HEK293 (cell line): ENCODE results near the gene POLN.

ENCODE experiments used
- RBAK ChIP-seq: fragments of 450-650 bp; formaldehyde crosslinking; IDR thresholded peaks from 2 replicates; pipeline ENCODE4 v1.5.1; 2016; ENCODE audit warnings: missing biosample characterization, missing genetic modification characterization
- ZBTB20 ChIP-seq: fragments of 450-650 bp; formaldehyde crosslinking; IDR thresholded peaks from 2 replicates; pipeline ENCODE4 v1.5.1; 2016; ENCODE audit warnings: missing biosample characterization, missing genetic modification characterization
- ZNF16 ChIP-seq: fragments of 450-650 bp; formaldehyde crosslinking; IDR thresholded peaks from 2 replicates; pipeline ENCODE4 v1.5.1; 2016; ENCODE audit warnings: low read depth, missing biosample characterization, missing genetic modification characterization
- ZNF341 ChIP-seq: fragments of 450-650 bp; formaldehyde crosslinking; IDR thresholded peaks from 2 replicates; pipeline ENCODE4; 2016; ENCODE audit warnings: low read depth, missing biosample characterization, missing genetic modification characterization
- ZNF48 ChIP-seq: fragments of 450-650 bp; formaldehyde crosslinking; IDR thresholded peaks from 2 replicates; pipeline ENCODE4 v1.5.1; 2016; ENCODE audit warnings: missing biosample characterization, missing genetic modification characterization
- ZNF76 ChIP-seq: fragments of 450-650 bp; formaldehyde crosslinking; IDR thresholded peaks from 2 replicates; pipeline ENCODE4; 2016; ENCODE audit warnings: low read depth, missing biosample characterization, missing genetic modification characterization, borderline replicate concordance
- ZNF785 ChIP-seq: fragments of 450-650 bp; formaldehyde crosslinking; IDR thresholded peaks from 2 replicates; pipeline ENCODE4 v1.5.1; 2016; ENCODE audit warnings: missing biosample characterization, missing genetic modification characterization
- ZNF791 ChIP-seq: fragments of 450-650 bp; formaldehyde crosslinking; IDR thresholded peaks from 2 replicates; pipeline ENCODE4 v1.5.1; 2016; ENCODE audit warnings: missing biosample characterization, missing genetic modification characterization
- TF ChIP-seq, protein P1 (sequence below): fragments of 450-650 bp; formaldehyde crosslinking; IDR thresholded peaks from 2 replicates; pipeline ENCODE4 v1.5.1; 2016; ENCODE audit warnings: missing biosample characterization, missing genetic modification characterization
- TF ChIP-seq, protein P2 (sequence below): fragments of 450-650 bp; formaldehyde crosslinking; IDR thresholded peaks from 2 replicates; pipeline ENCODE4 v1.5.1; 2016; ENCODE audit warnings: missing biosample characterization, missing genetic modification characterization

DNA sequence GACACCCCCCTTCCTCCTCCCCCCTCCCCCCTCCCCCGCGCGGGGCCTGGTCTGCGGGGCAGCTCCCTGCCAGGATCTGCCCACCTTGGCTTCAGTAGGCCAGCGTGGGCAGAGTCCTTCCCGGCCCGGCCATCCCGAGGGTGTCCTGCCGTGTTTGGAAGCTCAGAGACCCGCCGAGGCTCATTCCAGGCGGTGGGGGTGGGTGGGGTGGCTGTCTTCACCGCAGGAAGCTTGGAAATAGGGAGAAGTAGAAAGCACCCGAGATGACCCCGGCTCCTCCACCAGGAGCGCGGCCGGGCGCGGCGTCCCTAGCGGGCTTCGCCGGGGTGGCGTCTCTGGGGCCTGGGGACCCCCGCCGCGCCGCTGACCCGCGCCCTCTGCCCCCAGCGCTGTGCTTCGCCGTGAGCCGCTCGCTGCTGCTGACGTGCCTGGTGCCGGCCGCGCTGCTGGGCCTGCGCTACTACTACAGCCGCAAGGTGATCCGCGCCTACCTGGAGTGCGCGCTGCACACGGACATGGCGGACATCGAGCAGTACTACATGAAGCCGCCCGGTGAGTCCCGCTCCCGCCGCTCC, 181.2 kb downstream of the POLN start:
- TF ChIP-seq, protein P1, sequence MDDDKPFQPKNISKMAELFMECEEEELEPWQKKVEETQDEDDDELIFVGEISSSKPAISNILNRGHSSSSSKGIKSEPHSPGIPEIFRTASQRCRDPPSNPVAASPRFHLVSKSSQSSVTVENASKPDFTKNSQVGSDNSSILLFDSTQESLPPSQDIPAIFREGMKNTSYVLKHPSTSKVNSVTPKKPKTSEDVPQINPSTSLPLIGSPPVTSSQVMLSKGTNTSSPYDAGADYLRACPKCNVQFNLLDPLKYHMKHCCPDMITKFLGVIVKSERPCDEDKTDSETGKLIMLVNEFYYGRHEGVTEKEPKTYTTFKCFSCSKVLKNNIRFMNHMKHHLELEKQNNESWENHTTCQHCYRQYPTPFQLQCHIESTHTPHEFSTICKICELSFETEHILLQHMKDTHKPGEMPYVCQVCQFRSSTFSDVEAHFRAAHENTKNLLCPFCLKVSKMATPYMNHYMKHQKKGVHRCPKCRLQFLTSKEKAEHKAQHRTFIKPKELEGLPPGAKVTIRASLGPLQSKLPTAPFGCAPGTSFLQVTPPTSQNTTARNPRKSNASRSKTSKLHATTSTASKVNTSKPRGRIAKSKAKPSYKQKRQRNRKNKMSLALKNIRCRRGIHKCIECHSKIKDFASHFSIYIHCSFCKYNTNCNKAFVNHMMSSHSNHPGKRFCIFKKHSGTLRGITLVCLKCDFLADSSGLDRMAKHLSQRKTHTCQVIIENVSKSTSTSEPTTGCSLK (tag by site-specific recombination), result no peak
- TF ChIP-seq ZNF76 (no peak), ZNF48 (tag by site-specific recombination) (no peak), ZNF16 (tag by site-specific recombination) (no peak), ZNF785 (tag by site-specific recombination) (no peak), RBAK (tag by site-specific recombination) (no peak), ZNF791 (tag by site-specific recombination) (no peak), ZBTB20 (tag by site-specific recombination) (no peak), ZNF341 (tag by site-specific recombination) (no peak)
- TF ChIP-seq, protein P2, sequence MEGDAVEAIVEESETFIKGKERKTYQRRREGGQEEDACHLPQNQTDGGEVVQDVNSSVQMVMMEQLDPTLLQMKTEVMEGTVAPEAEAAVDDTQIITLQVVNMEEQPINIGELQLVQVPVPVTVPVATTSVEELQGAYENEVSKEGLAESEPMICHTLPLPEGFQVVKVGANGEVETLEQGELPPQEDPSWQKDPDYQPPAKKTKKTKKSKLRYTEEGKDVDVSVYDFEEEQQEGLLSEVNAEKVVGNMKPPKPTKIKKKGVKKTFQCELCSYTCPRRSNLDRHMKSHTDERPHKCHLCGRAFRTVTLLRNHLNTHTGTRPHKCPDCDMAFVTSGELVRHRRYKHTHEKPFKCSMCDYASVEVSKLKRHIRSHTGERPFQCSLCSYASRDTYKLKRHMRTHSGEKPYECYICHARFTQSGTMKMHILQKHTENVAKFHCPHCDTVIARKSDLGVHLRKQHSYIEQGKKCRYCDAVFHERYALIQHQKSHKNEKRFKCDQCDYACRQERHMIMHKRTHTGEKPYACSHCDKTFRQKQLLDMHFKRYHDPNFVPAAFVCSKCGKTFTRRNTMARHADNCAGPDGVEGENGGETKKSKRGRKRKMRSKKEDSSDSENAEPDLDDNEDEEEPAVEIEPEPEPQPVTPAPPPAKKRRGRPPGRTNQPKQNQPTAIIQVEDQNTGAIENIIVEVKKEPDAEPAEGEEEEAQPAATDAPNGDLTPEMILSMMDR, result no peak
